AG04450 (cell line): ENCODE data around the gene IGSF11. TPM values are rescaled to one million over a fixed set of nuclear protein-coding genes. Genes with fewer than 3 reads are reported as not detected.
A peak's percentile ranks its signal among the peaks of the same experiment; 100 is the strongest.

Source experiments
- CTCF ChIA-PET: fragments of 300-600, 350-600 bp; formaldehyde crosslinking; extraction: SDS; loops from one replicate; lab custom pipeline; 2022; ENCODE audit warnings: antibody characterized with exemption, inconsistent platforms; lab: Charles Lee
- POLR2A ChIA-PET: fragments of 350-600 bp; formaldehyde crosslinking; extraction: SDS; loops from one replicate; lab custom pipeline; 2021; ENCODE audit warnings: antibody characterized with exemption, inconsistent platforms; lab: Yijun Ruan, JAX
- DNase-seq: peaks from one replicate; pipeline ENCODE4 v3.0.0-alpha.2; 2011; ENCODE audit warnings: low read depth, low spot score
- H3K27ac ChIP-seq: one replicate; pipeline ENCODE4 v1.5.1; 2012; ENCODE audit warnings: low read depth, low read length, control low read depth
- H3K27me3 ChIP-seq: one replicate; pipeline ENCODE4 v1.6.0; 2012; ENCODE audit warnings: low read length; ENCODE audit not compliant: control insufficient read depth, insufficient read depth
- H3K4me3 ChIP-seq: 2 replicates; pipeline ENCODE4 v1.5.1; 2011; ENCODE audit warnings: mild to moderate bottlenecking, low read depth, low read length, control low read depth
- H3K9me3 ChIP-seq: 2 replicates; pipeline ENCODE4 v1.5.1; 2012; ENCODE audit warnings: low read length; ENCODE audit not compliant: control insufficient read depth, insufficient read depth
- CTCF ChIP-seq: IDR thresholded peaks from 2 replicates; pipeline ENCODE4 v1.5.1; 2011; ENCODE audit warnings: low read depth, low read length, control low read depth, inconsistent platforms
- polyA plus RNA-seq: library from polyadenylated mRNA; depleted of rRNA; stranded (reverse); fragments of >200 nt; gene quantifications from 2 replicates; pipeline ENCODE4 v1.2.3, GENCODE V29; 2011

IGSF11 gene
- polyA plus RNA-seq, 1 experiment, result 0.05 TPM

GRCh38 chr3:118886708-118887107, 147.9 kb downstream of the IGSF11 start:
- no peak for TF ChIP-seq CTCF
- Histone ChIP-seq H3K27me3 (no peaks in the 10 kb centered on the region), H3K27ac (no peak overlapping the region), H3K9me3 (no peaks in the 10 kb centered on the region), H3K4me3 (no peak overlapping the region)
- no peak for DNase-seq
- POLR2A ChIA-PET, result no interaction called here
- CTCF ChIA-PET, result interaction anchor here (8.9 kb wide), 1 partner anchor 208 kb away, joined by 316 read pairs; no protein-coding TSS in a partner anchor

GRCh38 chr3:118884748-118885206, 149.9 kb downstream of the IGSF11 start:
- DNase-seq, result no peak
- CTCF ChIA-PET, result interaction anchor here (0.6 to 8.9 kb wide), 32 partner anchors 7 to 1360 kb away, joined by 3 to 316 read pairs (median 5); partner anchors contain the start of genes B4GALT4 and IGSF11
- Histone ChIP-seq H3K9me3 (no peaks in the 10 kb centered on the region), H3K27me3 (no peaks in the 10 kb centered on the region), H3K27ac (no peak overlapping the region), H3K4me3 (no peak overlapping the region)
- POLR2A ChIA-PET, result interaction anchor here (0.5 kb wide), 1 partner anchor 214 kb away, joined by 3 read pairs; no protein-coding TSS in a partner anchor
- TF ChIP-seq CTCF, result peak; percentile 84

GRCh38 chr3:118882353-118882947, 152.2 kb downstream of the IGSF11 start:
- H3K27ac ChIP-seq, result no peak overlapping the region
- H3K9me3 ChIP-seq, result no peaks in the 10 kb centered on the region
- peak; percentile 6 for DNase-seq
- CTCF ChIA-PET, result interaction anchor here (0.7 to 8.9 kb wide), 25 partner anchors 9 to 799 kb away, joined by 3 to 316 read pairs (median 4); partner anchors contain the start of genes B4GALT4 and IGSF11
- POLR2A ChIA-PET, result no interaction called here
- peak; percentile 73 for TF ChIP-seq CTCF
- no peaks in the 10 kb centered on the region for H3K27me3 ChIP-seq
- H3K4me3 ChIP-seq, result no peak overlapping the region

GRCh38 chr3:118868051-118868450, 166.6 kb downstream of the IGSF11 start:
- Histone ChIP-seq H3K4me3 (no peak overlapping the region), H3K9me3 (no peaks in the 10 kb centered on the region), H3K27me3 (no peaks in the 10 kb centered on the region), H3K27ac (no peak overlapping the region)
- DNase-seq, result no peak
- TF ChIP-seq CTCF, result no peak
- ChIA-PET CTCF (no interaction called here), POLR2A (no interaction called here)

GRCh38 chr3:118863731-118864322, 170.8 kb downstream of the IGSF11 start:
- DNase-seq, result no peak
- Histone ChIP-seq H3K27me3 (no peaks in the 10 kb centered on the region), H3K27ac (no peak overlapping the region), H3K9me3 (no peaks in the 10 kb centered on the region), H3K4me3 (no peak overlapping the region)
- TF ChIP-seq CTCF, result no peak
- ChIA-PET CTCF (interaction anchor here (0.8 to 0.9 kb wide), 2 partner anchors 18 to 19 kb away, joined by 3 read pairs; no protein-coding TSS in a partner anchor), POLR2A (no interaction called here)
